AG10803 (cell line): ENCODE results near the gene KIAA1755.
"Not testable (repeated sequence)": the region's sequence is repeated elsewhere in the genome, so short reads cannot be mapped to it uniquely, and the experiment has no call there.

Source experiments
- DNase-seq: peaks from one replicate; pipeline ENCODE4 v3.0.0; 2010; ENCODE audit warnings: low read depth
- H3K4me3 ChIP-seq: 2 replicates; pipeline ENCODE4 v1.5.1; 2011; ENCODE audit warnings: mild to moderate bottlenecking, low read length, control low read depth
- CTCF ChIP-seq: conservative IDR thresholded peaks from 2 replicates; pipeline ENCODE4 v1.5.1; 2011; ENCODE audit warnings: mild to moderate bottlenecking, low read length, control low read depth, inconsistent platforms

The KIAA1755 gene

GRCh38 chr20:38252292-38253288, 7.9 kb downstream of the KIAA1755 start:
- TF ChIP-seq CTCF, result no peak
- no peak for DNase-seq
- no peak overlapping the region for H3K4me3 ChIP-seq

- DNase-seq, H3K4me3 ChIP-seq: not testable (repeated sequence)
These were observed 9.1 kb downstream of the KIAA1755 start for GRCh38 chr20:38251441-38251840.

GRCh38 chr20:38250609-38251008, 9.9 kb downstream of the KIAA1755 start:
- no peak overlapping the region for H3K4me3 ChIP-seq
- no peak for DNase-seq
- TF ChIP-seq CTCF, result no peak

GRCh38 chr20:38249536-38250310, 10.8 kb downstream of the KIAA1755 start:
- peak; percentile 44 for DNase-seq
- TF ChIP-seq CTCF, result no peak
- H3K4me3 ChIP-seq, result no peak overlapping the region

- TF ChIP-seq CTCF, result no peak
- no peak for DNase-seq
- no peak overlapping the region for H3K4me3 ChIP-seq
These were observed 12.4 kb downstream of the KIAA1755 start for GRCh38 chr20:38248133-38248532.

- DNase-seq, H3K4me3 ChIP-seq: not testable (repeated sequence)
These were observed 12.8 kb downstream of the KIAA1755 start for GRCh38 chr20:38247725-38248124.

GRCh38 chr20:38247166-38247509, 13.4 kb downstream of the KIAA1755 start:
- TF ChIP-seq CTCF, result no peak
- no peak overlapping the region for H3K4me3 ChIP-seq
- no peak for DNase-seq
